GM19351 (cell line): ENCODE results near the gene TMEM138.
"Not testable (repeated sequence)": the region's sequence is repeated elsewhere in the genome, so short reads cannot be mapped to it uniquely, and the experiment has no call there.

ENCODE experiments used
- ATAC-seq: cut with Tn5 transposase; IDR thresholded peaks from one replicate; pipeline ENCODE4 v1.9.1; 2021; ENCODE audit warnings: mild to moderate bottlenecking, moderate library complexity; ENCODE audit not compliant: unreplicated experiment

Gene TMEM138

GRCh38 chr11:61362542-61362875, 335 bp downstream of the TMEM138 start:
- ATAC-seq = no peak

GRCh38 chr11:61364012-61364675, 2.0 kb downstream of the TMEM138 start:
- no peak for ATAC-seq

- ATAC-seq = no peak
These were observed 5.2 kb downstream of the TMEM138 start for GRCh38 chr11:61367406-61367805.

- ATAC-seq = no peak
These were observed 6.5 kb downstream of the TMEM138 start for GRCh38 chr11:61368646-61369045.

- ATAC-seq = no peak
These were observed 7.5 kb downstream of the TMEM138 start for GRCh38 chr11:61369372-61370348.

- ATAC-seq = no peak
These were observed 8.3 kb downstream of the TMEM138 start for GRCh38 chr11:61370349-61371005.

- ATAC-seq = no peak
These were observed 10.7 kb downstream of the TMEM138 start for GRCh38 chr11:61372659-61373420.

GRCh38 chr11:61375761-61376108, 13.6 kb downstream of the TMEM138 start:
- ATAC-seq = no peak

GRCh38 chr11:61377461-61378160, 15.4 kb downstream of the TMEM138 start:
- no peak for ATAC-seq

GRCh38 chr11:61378713-61379313, 16.6 kb downstream of the TMEM138 start:
- ATAC-seq = no peak

GRCh38 chr11:61380884-61381283, 18.7 kb downstream of the TMEM138 start:
- ATAC-seq = no peak

- not testable (repeated sequence) for ATAC-seq
These were observed 21.7 kb downstream of the TMEM138 start for GRCh38 chr11:61383859-61384258.

- no peak for ATAC-seq
These were observed 22.4 kb downstream of the TMEM138 start for GRCh38 chr11:61384271-61385242.

- no peak for ATAC-seq
These were observed 28.0 kb downstream of the TMEM138 start for GRCh38 chr11:61390161-61390560.

GRCh38 chr11:61392981-61393595, 30.9 kb downstream of the TMEM138 start:
- no peak for ATAC-seq

- ATAC-seq = no peak
These were observed 39.0 kb downstream of the TMEM138 start for GRCh38 chr11:61401173-61401572.

- no peak for ATAC-seq
These were observed 39.4 kb downstream of the TMEM138 start for GRCh38 chr11:61401573-61401972.

GRCh38 chr11:61403658-61404057, 41.5 kb downstream of the TMEM138 start:
- no peak for ATAC-seq
